ENCODE data around the gene CYP26C1.

DNA sequence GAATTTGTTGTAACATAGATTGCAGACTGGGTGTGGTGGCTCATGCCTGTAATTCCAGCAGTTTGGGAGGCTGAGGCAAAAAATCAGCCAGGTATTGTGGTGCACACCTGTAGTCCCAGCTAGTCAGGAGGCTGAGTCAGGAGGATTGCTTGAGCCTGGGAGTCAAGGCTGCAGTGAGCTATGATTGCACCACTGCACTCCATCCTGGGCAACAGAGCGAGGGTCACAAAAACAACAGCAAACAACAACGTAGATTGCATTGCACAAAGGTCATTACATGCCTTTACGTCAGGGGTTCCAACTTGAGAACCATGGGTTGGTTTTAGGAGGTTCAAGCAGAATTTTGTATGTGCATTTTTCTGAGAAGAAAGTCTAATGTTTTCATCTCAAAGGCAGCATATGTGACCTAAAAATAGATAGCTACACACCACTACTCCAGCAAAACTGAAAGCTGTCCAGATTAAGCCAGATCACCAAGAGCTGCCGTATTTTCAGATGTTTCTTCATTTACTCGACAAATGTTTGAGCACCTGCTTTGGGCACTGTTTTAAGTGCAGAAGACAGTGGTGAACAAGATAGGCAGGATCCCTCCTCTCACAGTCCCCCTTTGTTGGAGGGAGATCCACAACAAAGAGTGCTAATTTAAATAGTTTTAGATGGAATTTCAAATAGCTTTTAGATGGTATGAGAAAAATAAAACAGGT, 28.3 kb upstream of the CYP26C1 start:
- TF ChIP-seq, protein P1, sequence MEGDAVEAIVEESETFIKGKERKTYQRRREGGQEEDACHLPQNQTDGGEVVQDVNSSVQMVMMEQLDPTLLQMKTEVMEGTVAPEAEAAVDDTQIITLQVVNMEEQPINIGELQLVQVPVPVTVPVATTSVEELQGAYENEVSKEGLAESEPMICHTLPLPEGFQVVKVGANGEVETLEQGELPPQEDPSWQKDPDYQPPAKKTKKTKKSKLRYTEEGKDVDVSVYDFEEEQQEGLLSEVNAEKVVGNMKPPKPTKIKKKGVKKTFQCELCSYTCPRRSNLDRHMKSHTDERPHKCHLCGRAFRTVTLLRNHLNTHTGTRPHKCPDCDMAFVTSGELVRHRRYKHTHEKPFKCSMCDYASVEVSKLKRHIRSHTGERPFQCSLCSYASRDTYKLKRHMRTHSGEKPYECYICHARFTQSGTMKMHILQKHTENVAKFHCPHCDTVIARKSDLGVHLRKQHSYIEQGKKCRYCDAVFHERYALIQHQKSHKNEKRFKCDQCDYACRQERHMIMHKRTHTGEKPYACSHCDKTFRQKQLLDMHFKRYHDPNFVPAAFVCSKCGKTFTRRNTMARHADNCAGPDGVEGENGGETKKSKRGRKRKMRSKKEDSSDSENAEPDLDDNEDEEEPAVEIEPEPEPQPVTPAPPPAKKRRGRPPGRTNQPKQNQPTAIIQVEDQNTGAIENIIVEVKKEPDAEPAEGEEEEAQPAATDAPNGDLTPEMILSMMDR (IDR thresholded peaks at IDR 0.05; ENCODE audit: low read length): no peak
- no peak for TF ChIP-seq EZH2 (IDR thresholded peaks at IDR 0.05; ENCODE audit: borderline replicate concordance, low read length)
